Right lobe of liver (tissue), 4 donors: ENCODE data around the gene RHBDF1.

Experiments used
- CTCF ChIP-seq, 4 donors: fragments of 200-600 bp in 3 of 4; fragments of 450-650 bp in 1 of 4; IDR thresholded peaks; one replicate each; pipeline versions ENCODE4 v1.5.1 to v1.8.0; 2016 to 2022; ENCODE audit warnings: antibody characterized with exemption in 4 of 4, mild to moderate bottlenecking in 2 of 4
- POLR2A ChIP-seq: fragments of 450-650 bp; IDR thresholded peaks from one replicate; pipeline ENCODE4 v1.6.1; 2017; ENCODE audit warnings: antibody characterized with exemption, mild to moderate bottlenecking
- donor health status: DM: no; HTN: no; CAD: no.
- donor health status: DM: no; HTN: no; CAD: no.
- donor health status: DM: no; HTN: yes; CAD: no.

DNA sequence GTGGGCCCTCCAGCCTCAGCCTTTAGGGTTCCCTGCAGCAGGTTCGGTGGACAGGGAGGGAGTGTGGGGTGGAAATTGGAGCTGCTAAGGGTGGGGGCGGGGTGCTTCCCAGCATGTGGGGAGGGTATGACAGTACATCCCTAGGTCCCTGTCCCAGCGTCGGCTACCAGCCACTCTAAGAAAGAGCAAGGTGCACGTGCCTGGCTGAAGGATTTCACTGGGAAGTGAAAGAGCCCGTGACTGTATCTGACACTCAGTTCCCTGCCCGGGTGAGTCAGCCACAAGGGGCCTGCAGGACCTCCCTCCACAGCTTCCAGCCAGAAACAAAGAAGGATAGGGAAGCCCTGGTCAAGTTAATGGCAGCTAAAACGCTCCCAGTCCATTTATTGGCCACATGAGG lies 14.7 kb downstream of the RHBDF1 start:
- TF ChIP-seq CTCF (IDR thresholded peaks at IDR 0.05) = no peak
- no peak for TF ChIP-seq POLR2A
